ENCODE data around the gene FAM177A1. TPM values are rescaled to one million over a fixed set of nuclear protein-coding genes. Genes with fewer than 3 reads are reported as not detected.
"Not testable (repeated sequence)": the region's sequence is repeated elsewhere in the genome, so short reads cannot be mapped to it uniquely, and the experiment has no call there.

The FAM177A1 gene
- polyA plus RNA-seq, 4 donors, result 47.7 to 111 (median 75.9) TPM

GRCh38 chr14:35094645-35095044 is 48.6 kb downstream of the FAM177A1 start:
- not testable (repeated sequence) for FAIRE-seq; H3K9me3 ChIP-seq (ENCODE audit: control insufficient read depth in 2 of 2, insufficient read depth in 1 of 2, low read depth in 1 of 2, low read length in 1 of 2); H3K27ac ChIP-seq (ENCODE audit: low read depth in 1 of 3, low read length in 2 of 3); H3K27me3 ChIP-seq (ENCODE audit: control insufficient read depth in 3 of 3, insufficient read depth in 3 of 3, low read length in 3 of 3); H3K4me3 ChIP-seq (ENCODE audit: low read depth in 1 of 3, low read length in 3 of 3); H3K4me1 ChIP-seq (ENCODE audit: control insufficient read depth in 3 of 3, insufficient read depth in 2 of 3, low read depth in 1 of 3, low read length in 2 of 3); DNase-seq
- H3K36me3 ChIP-seq (ENCODE audit: control insufficient read depth in 3 of 3, insufficient read depth in 2 of 3, low read depth in 1 of 3, low read length in 3 of 3), result peaks cover 4 to 57% (median 13%) of the 10 kb centered on the region in 3 donors
- 97 to 98% (median 97%) methylated on average over 6 of the region's 6 CpGs for WGBS, 3 donors

GRCh38 chr14:35107866-35108265 is 61.8 kb downstream of the FAM177A1 start:
- H3K36me3 ChIP-seq (ENCODE audit: control insufficient read depth in 3 of 3, insufficient read depth in 2 of 3, low read depth in 1 of 3, low read length in 3 of 3), result peaks cover 8 to 33% (median 21%) of the 10 kb centered on the region in 3 donors

DNA sequence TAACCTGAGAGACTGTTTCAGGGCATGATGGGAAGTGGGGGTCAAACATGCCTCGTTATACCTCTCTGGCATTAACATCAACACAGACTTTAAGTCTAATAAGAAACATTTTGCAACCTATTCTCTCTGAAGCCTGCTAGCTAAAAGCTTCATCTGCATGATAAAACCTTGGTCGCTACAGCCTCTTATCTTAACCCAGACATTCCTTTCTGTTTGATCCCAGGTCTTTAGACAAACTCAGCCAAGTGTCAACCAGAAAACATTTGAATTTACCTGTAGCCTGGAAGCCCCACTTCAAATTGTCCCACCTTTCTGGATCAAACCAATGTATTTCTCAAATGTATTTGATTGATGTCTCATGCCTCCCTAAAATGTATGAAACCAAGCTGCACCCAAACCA is 66.6 kb downstream of the FAM177A1 start:
- no peaks in the 10 kb centered on the region for H3K27me3 ChIP-seq (ENCODE audit: control insufficient read depth in 3 of 3, insufficient read depth in 3 of 3, low read length in 3 of 3)
- no peak overlapping the region for H3K4me3 ChIP-seq (ENCODE audit: low read depth in 1 of 3, low read length in 3 of 3)
- H3K36me3 ChIP-seq (ENCODE audit: control insufficient read depth in 3 of 3, insufficient read depth in 2 of 3, low read depth in 1 of 3, low read length in 3 of 3), result peaks cover 7 to 41% (median 28%) of the 10 kb centered on the region in 3 donors
- H3K27ac ChIP-seq (ENCODE audit: low read depth in 1 of 3, low read length in 2 of 3), result no peak overlapping the region
- FAIRE-seq, result no peak
- H3K9me3 ChIP-seq (ENCODE audit: control insufficient read depth in 2 of 2, insufficient read depth in 1 of 2, low read depth in 1 of 2, low read length in 1 of 2), result peaks cover 0 to 5% of the 10 kb centered on the region in 2 donors
- WGBS, 3 donors, result 91 to 97% (median 93%) methylated on average over 2 of the region's 2 CpGs
- DNase-seq, result no peak
- no peaks in the 10 kb centered on the region for H3K4me1 ChIP-seq (ENCODE audit: control insufficient read depth in 3 of 3, insufficient read depth in 2 of 3, low read depth in 1 of 3, low read length in 2 of 3)

More at GRCh38 chr14:35107866-35108265, 61.8 kb downstream of the FAM177A1 start:
- DNase-seq, result no peak
- H3K27me3 ChIP-seq (ENCODE audit: control insufficient read depth in 3 of 3, insufficient read depth in 3 of 3, low read length in 3 of 3), result no peaks in the 10 kb centered on the region
- peaks cover 0 to 5% of the 10 kb centered on the region in 2 donors for H3K9me3 ChIP-seq (ENCODE audit: control insufficient read depth in 2 of 2, insufficient read depth in 1 of 2, low read depth in 1 of 2, low read length in 1 of 2)
- no peaks in the 10 kb centered on the region for H3K4me1 ChIP-seq (ENCODE audit: control insufficient read depth in 3 of 3, insufficient read depth in 2 of 3, low read depth in 1 of 3, low read length in 2 of 3)
- FAIRE-seq, result no peak
- H3K4me3 ChIP-seq (ENCODE audit: low read depth in 1 of 3, low read length in 3 of 3), result no peak overlapping the region
- no peak overlapping the region for H3K27ac ChIP-seq (ENCODE audit: low read depth in 1 of 3, low read length in 2 of 3)

DNA sequence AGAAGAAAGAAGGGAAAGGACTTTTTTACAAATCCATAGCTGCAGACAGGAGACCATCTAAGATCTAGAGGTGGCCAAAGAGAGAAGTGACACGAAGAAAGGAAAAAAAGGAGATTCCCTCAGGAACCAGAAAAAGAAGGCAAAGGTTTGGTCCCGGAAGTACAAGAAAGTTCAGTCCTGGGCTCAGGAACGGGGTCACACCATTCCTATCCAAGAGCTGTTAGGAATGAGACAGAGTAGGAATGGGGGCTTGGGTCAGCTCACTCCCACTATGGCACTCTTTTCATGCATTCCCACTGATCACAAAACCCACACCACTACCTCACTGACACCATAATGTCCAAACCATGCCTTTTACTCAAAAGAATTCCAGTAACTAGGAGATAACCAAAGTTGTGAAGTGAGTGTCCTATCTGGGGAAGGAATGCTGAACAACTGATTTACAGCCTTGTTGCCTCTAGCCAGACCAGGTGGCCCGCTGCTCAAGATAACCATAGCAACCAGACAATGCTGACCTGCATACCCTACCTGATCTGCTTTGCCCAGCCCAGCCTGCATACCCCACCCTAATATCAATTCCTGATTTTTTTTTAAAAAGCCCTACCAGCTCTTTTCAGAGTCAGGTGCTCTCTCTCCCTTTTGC is 67.4 kb downstream of the FAM177A1 start:
- Histone ChIP-seq H3K4me1 (ENCODE audit: control insufficient read depth in 3 of 3, insufficient read depth in 2 of 3, low read depth in 1 of 3, low read length in 2 of 3) (peaks cover 0 to 3% (median 0%) of the 10 kb centered on the region in 3 donors), H3K4me3 (ENCODE audit: low read depth in 1 of 3, low read length in 3 of 3) (no peak overlapping the region), H3K27ac (ENCODE audit: low read depth in 1 of 3, low read length in 2 of 3) (no peak overlapping the region), H3K9me3 (ENCODE audit: control insufficient read depth in 2 of 2, insufficient read depth in 1 of 2, low read depth in 1 of 2, low read length in 1 of 2) (peaks cover 0 to 5% of the 10 kb centered on the region in 2 donors), H3K36me3 (ENCODE audit: control insufficient read depth in 3 of 3, insufficient read depth in 2 of 3, low read depth in 1 of 3, low read length in 3 of 3) (peaks cover 7 to 39% (median 28%) of the 10 kb centered on the region in 3 donors), H3K27me3 (ENCODE audit: control insufficient read depth in 3 of 3, insufficient read depth in 3 of 3, low read length in 3 of 3) (no peaks in the 10 kb centered on the region)
- 97% methylated on average over 4 of the region's 4 CpGs for WGBS, 3 donors
- FAIRE-seq, result no peak
- no peak for DNase-seq

DNA sequence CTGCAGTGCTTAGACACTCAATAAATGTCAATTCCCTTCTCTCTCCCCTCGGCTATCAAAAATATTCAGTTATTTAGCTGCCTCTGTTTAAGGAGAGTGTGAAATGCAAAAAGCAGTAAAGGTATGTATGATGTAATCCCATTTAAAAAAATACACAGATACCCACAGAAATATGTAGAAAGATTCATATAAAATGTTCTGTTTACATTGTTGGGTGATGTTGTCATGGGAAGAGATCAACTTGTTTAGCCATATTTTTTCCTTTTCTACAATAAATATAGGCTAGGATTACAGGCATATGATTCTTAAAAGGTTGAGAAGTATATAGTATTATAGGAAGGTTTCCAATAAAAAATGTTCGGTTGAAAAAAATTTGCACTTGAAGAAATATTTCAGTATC is 68.0 kb downstream of the FAM177A1 start:
- Histone ChIP-seq H3K4me1 (ENCODE audit: control insufficient read depth in 3 of 3, insufficient read depth in 2 of 3, low read depth in 1 of 3, low read length in 2 of 3) (peaks cover 0 to 3% (median 0%) of the 10 kb centered on the region in 3 donors), H3K9me3 (ENCODE audit: control insufficient read depth in 2 of 2, insufficient read depth in 1 of 2, low read depth in 1 of 2, low read length in 1 of 2) (peaks cover 0 to 5% of the 10 kb centered on the region in 2 donors), H3K27ac (ENCODE audit: low read depth in 1 of 3, low read length in 2 of 3) (no peak overlapping the region), H3K27me3 (ENCODE audit: control insufficient read depth in 3 of 3, insufficient read depth in 3 of 3, low read length in 3 of 3) (no peaks in the 10 kb centered on the region), H3K36me3 (ENCODE audit: control insufficient read depth in 3 of 3, insufficient read depth in 2 of 3, low read depth in 1 of 3, low read length in 3 of 3) (peaks cover 7 to 33% (median 28%) of the 10 kb centered on the region in 3 donors), H3K4me3 (ENCODE audit: low read depth in 1 of 3, low read length in 3 of 3) (no peak overlapping the region)
- FAIRE-seq (no peak), DNase-seq (no peak)
- 76 to 95% (median 93%) methylated on average over 2 of the region's 2 CpGs for WGBS, 3 donors

- WGBS, 3 donors, result 97 to 98% (median 97%) methylated on average over 4 of the region's 4 CpGs
- peaks cover 2 to 35% (median 19%) of the 10 kb centered on the region in 3 donors for H3K36me3 ChIP-seq (ENCODE audit: control insufficient read depth in 3 of 3, insufficient read depth in 2 of 3, low read depth in 1 of 3, low read length in 3 of 3)
- no peak overlapping the region for H3K4me3 ChIP-seq (ENCODE audit: low read depth in 1 of 3, low read length in 3 of 3)
- FAIRE-seq (no peak), DNase-seq (no peak)
- peaks cover 0 to 5% of the 10 kb centered on the region in 2 donors for H3K9me3 ChIP-seq (ENCODE audit: control insufficient read depth in 2 of 2, insufficient read depth in 1 of 2, low read depth in 1 of 2, low read length in 1 of 2)
- H3K27me3 ChIP-seq (ENCODE audit: control insufficient read depth in 3 of 3, insufficient read depth in 3 of 3, low read length in 3 of 3), result no peaks in the 10 kb centered on the region
- H3K27ac ChIP-seq (ENCODE audit: low read depth in 1 of 3, low read length in 2 of 3), result no peak overlapping the region
- peaks cover 0 to 3% (median 0%) of the 10 kb centered on the region in 3 donors for H3K4me1 ChIP-seq (ENCODE audit: control insufficient read depth in 3 of 3, insufficient read depth in 2 of 3, low read depth in 1 of 3, low read length in 2 of 3)
Observed at GRCh38 chr14:35116242-35116641, 70.2 kb downstream of the FAM177A1 start.

- 92 to 96% (median 93%) methylated on average over 2 of the region's 2 CpGs for WGBS, 3 donors
- FAIRE-seq, result no peak
Observed at GRCh38 chr14:35117112-35117511, 71.0 kb downstream of the FAM177A1 start.

DNA sequence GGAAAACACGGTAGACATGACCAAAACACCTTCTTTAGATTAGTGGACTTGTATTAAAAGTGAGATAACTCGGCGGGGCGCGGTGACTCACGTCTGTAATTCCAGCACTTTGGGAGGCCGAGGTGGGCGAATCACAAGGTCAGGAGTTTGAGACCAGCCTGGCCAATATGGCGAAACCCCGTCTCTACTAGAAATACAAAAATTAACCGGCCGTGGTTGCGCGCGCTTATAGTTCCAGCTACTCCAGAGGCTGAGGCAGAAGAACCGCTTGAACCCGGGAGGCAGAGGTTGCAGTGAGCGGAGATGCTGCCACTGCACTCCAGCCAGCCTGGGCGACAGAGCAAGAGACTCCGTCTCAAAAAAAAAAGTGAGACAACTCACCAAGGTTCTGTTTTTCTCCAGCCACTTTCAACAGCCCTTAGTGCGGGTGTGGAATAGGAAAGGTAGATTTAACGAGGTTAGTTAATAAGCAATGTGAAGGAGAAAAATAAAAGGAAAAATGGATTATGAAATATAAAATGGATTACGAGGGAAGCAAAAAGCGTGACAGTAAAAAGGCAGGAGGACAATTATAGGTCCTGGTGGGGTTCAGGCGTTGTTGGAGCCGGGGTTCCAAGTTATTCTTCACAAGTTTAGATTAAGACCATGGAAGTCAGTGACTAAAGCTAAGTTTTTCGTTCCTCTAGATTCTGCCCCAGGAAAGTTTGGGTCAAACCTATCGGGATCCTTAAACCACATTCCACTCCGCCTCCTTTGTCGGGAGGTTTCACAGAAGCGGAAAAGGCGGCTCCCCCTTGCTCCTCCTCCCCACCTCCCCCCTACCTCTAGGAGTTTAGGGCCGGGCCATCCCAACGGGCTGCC is 75.2 kb downstream of the FAM177A1 start:
- Histone ChIP-seq H3K36me3 (ENCODE audit: control insufficient read depth in 3 of 3, insufficient read depth in 2 of 3, low read depth in 1 of 3, low read length in 3 of 3) (peaks cover 0 to 14% (median 0%) of the 10 kb centered on the region in 3 donors), H3K27me3 (ENCODE audit: control insufficient read depth in 3 of 3, insufficient read depth in 3 of 3, low read length in 3 of 3) (no peaks in the 10 kb centered on the region), H3K27ac (ENCODE audit: low read depth in 1 of 3, low read length in 2 of 3) (peak overlapping the region; percentile 90 to 98 (median 95)), H3K9me3 (ENCODE audit: control insufficient read depth in 2 of 2, insufficient read depth in 1 of 2, low read depth in 1 of 2, low read length in 1 of 2) (no peaks in the 10 kb centered on the region), H3K4me1 (ENCODE audit: control insufficient read depth in 3 of 3, insufficient read depth in 2 of 3, low read depth in 1 of 3, low read length in 2 of 3) (peaks cover 0 to 14% (median 3%) of the 10 kb centered on the region in 3 donors), H3K4me3 (ENCODE audit: low read depth in 1 of 3, low read length in 3 of 3) (peak overlapping the region; percentile 34 to 93 (median 77))
- FAIRE-seq (no peak), DNase-seq (no peak)
- WGBS, 3 donors, result 1 to 12% (median 8%) methylated on average over 34 of the region's 34 CpGs

More at GRCh38 chr14:35117112-35117511, 71.0 kb downstream of the FAM177A1 start:
- Histone ChIP-seq H3K9me3 (ENCODE audit: control insufficient read depth in 2 of 2, insufficient read depth in 1 of 2, low read depth in 1 of 2, low read length in 1 of 2) (peaks cover 0 to 1% of the 10 kb centered on the region in 2 donors), H3K27ac (ENCODE audit: low read depth in 1 of 3, low read length in 2 of 3) (no peak overlapping the region), H3K36me3 (ENCODE audit: control insufficient read depth in 3 of 3, insufficient read depth in 2 of 3, low read depth in 1 of 3, low read length in 3 of 3) (peaks cover 2 to 29% (median 12%) of the 10 kb centered on the region in 3 donors), H3K4me3 (ENCODE audit: low read depth in 1 of 3, low read length in 3 of 3) (no peak overlapping the region), H3K4me1 (ENCODE audit: control insufficient read depth in 3 of 3, insufficient read depth in 2 of 3, low read depth in 1 of 3, low read length in 2 of 3) (peaks cover 0 to 3% (median 0%) of the 10 kb centered on the region in 3 donors), H3K27me3 (ENCODE audit: control insufficient read depth in 3 of 3, insufficient read depth in 3 of 3, low read length in 3 of 3) (no peaks in the 10 kb centered on the region)
- DNase-seq, result no peak
